ENCODE data around the gene NRBF2. TPM values are rescaled to one million over a fixed set of nuclear protein-coding genes. Genes with fewer than 3 reads are reported as not detected.

Gene NRBF2
- total and polyA plus RNA-seq, 2 of the 4 experiments (the other 2 are of a cell fraction) = 19.9 to 20.6 TPM

DNA sequence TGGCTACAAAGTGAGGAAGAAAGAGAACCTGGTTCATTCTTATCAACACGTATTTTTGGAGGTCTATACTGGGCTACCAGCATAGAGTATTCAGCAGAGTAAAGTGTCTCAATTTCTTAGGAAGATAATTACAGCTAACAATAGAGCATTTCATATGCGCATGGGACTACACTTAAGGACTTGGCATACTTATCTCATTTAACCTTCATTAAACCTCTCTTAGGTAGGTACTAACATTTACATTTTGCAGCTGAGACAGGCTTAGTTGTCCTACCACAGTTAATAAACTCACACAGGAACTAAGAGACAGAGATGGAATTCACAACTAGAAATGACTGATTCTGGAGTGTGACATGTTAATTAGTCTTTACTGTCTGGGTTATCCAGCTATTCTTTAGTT is 66.6 kb downstream of the NRBF2 start:
- peaks cover 2 to 36% of the 10 kb centered on the region in 2 experiments; a peak in 3 of 4 replicates for H3K79me1 ChIP-seq (ENCODE audit: low read depth in 1 of 2, low read length in 2 of 2)
- 0 out of 2 replicates have a peak overlapping the region, but pooled peaks have one; percentile 29 for H3K23ac ChIP-seq (ENCODE audit: low read depth, low read length)
- no CpG with 5 or more reads among the region's 2 CpGs for WGBS, 2 experiments (ENCODE audit: extremely low coverage in 2 of 2, insufficient read length in 1 of 2)
- H2BK120ac ChIP-seq (ENCODE audit: low read depth, low read length) = no peak overlapping the region
- H3K9me3 ChIP-seq (ENCODE audit: control insufficient read depth, insufficient read depth, low read length) = no peaks in the 10 kb centered on the region
- no peak overlapping the region for H4K91ac ChIP-seq (ENCODE audit: insufficient read depth, low read depth, low read length)
- H3K56ac ChIP-seq (ENCODE audit: extremely low read depth, insufficient read depth, low read length) = no peak overlapping the region
- intact Hi-C loops (cut with micrococcal nuclease) = no loop called here
- no peak overlapping the region for H3K4ac ChIP-seq (ENCODE audit: low read depth, low read length)
- BruUV-seq (replicated peaks) = no TSS peak
- in situ Hi-C loops (cut with MboI; ENCODE audit: low sequenced_read_pairs) = no loop called here
- H4K20me1 ChIP-seq (ENCODE audit: insufficient read depth, low read length) = no peaks in the 10 kb centered on the region; the same call in 1 of the 2 replicates
- H4K8ac ChIP-seq (ENCODE audit: low read depth in 2 of 2, low read length in 2 of 2) = no peak overlapping the region
- H3K18ac ChIP-seq (ENCODE audit: low read depth, low read length) = no peak overlapping the region
- no peak overlapping the region for H3K4me3 ChIP-seq (ENCODE audit: insufficient read depth, low read depth, low read length)
- no peak overlapping the region for H2BK20ac ChIP-seq (ENCODE audit: low read depth, low read length)
- no peak overlapping the region for H4K5ac ChIP-seq (ENCODE audit: low read depth, low read length)
- H3K14ac ChIP-seq (replicated peaks; ENCODE audit: low read depth, low read length) = no peak overlapping the region
- DNase-seq (no peak), ATAC-seq (ENCODE audit: low read depth) (no peak)
- dilution Hi-C loops (cut with HindIII; ENCODE audit: low sequenced_read_pairs, unreplicated experiment) = no loop called here
- no peak overlapping the region for H3K4me2 ChIP-seq (ENCODE audit: low read depth, low read length)
- H3K9ac ChIP-seq (ENCODE audit: low read depth, low read length) = no peak overlapping the region
- CTCF ChIA-PET = no interaction called here
- no peak for TF ChIP-seq NFE2L2 (IDR thresholded peaks at IDR 0.05; ENCODE audit: low read depth, low read length)
- TF ChIP-seq MAFK (IDR thresholded peaks at IDR 0.05; ENCODE audit: low read depth, low read length) = no peak
- no peak for TF ChIP-seq RAD21 (IDR thresholded peaks at IDR 0.05; ENCODE audit: low read length)
- TF ChIP-seq RCOR1 (IDR thresholded peaks at IDR 0.05; ENCODE audit: insufficient replicate concordance, low read length) = no peak
- TF ChIP-seq, protein P1, sequence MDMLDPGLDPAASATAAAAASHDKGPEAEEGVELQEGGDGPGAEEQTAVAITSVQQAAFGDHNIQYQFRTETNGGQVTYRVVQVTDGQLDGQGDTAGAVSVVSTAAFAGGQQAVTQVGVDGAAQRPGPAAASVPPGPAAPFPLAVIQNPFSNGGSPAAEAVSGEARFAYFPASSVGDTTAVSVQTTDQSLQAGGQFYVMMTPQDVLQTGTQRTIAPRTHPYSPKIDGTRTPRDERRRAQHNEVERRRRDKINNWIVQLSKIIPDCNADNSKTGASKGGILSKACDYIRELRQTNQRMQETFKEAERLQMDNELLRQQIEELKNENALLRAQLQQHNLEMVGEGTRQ (IDR thresholded peaks at IDR 0.05; ENCODE audit: low read depth, low read length) = no peak
- TF ChIP-seq MAZ (IDR thresholded peaks at IDR 0.05; ENCODE audit: borderline replicate concordance, low read depth, low read length) = no peak
- no peak for TF ChIP-seq CEBPB (IDR thresholded peaks at IDR 0.05; ENCODE audit: low read depth, low read length)
- TF ChIP-seq, protein P2, sequence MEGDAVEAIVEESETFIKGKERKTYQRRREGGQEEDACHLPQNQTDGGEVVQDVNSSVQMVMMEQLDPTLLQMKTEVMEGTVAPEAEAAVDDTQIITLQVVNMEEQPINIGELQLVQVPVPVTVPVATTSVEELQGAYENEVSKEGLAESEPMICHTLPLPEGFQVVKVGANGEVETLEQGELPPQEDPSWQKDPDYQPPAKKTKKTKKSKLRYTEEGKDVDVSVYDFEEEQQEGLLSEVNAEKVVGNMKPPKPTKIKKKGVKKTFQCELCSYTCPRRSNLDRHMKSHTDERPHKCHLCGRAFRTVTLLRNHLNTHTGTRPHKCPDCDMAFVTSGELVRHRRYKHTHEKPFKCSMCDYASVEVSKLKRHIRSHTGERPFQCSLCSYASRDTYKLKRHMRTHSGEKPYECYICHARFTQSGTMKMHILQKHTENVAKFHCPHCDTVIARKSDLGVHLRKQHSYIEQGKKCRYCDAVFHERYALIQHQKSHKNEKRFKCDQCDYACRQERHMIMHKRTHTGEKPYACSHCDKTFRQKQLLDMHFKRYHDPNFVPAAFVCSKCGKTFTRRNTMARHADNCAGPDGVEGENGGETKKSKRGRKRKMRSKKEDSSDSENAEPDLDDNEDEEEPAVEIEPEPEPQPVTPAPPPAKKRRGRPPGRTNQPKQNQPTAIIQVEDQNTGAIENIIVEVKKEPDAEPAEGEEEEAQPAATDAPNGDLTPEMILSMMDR (conservative IDR thresholded peaks at IDR 0.05; ENCODE audit: low read depth, low read length) = no peak
- TF ChIP-seq CHD1 (IDR thresholded peaks at IDR 0.05; ENCODE audit: low read depth, low read length) = no peak
- no peak for TF ChIP-seq FOS (IDR thresholded peaks at IDR 0.05; ENCODE audit: low read depth, low read length)
- no peak for TF ChIP-seq BHLHE40 (IDR thresholded peaks at IDR 0.05; ENCODE audit: low read depth, low read length)
- no peak for TF ChIP-seq MXI1 (IDR thresholded peaks at IDR 0.05; ENCODE audit: borderline replicate concordance, low read depth, low read length)
- TF ChIP-seq SMC3 (IDR thresholded peaks at IDR 0.05; ENCODE audit: low read depth, low read length) = no peak
- TF ChIP-seq, protein P3, sequence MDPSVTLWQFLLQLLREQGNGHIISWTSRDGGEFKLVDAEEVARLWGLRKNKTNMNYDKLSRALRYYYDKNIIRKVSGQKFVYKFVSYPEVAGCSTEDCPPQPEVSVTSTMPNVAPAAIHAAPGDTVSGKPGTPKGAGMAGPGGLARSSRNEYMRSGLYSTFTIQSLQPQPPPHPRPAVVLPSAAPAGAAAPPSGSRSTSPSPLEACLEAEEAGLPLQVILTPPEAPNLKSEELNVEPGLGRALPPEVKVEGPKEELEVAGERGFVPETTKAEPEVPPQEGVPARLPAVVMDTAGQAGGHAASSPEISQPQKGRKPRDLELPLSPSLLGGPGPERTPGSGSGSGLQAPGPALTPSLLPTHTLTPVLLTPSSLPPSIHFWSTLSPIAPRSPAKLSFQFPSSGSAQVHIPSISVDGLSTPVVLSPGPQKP (IDR thresholded peaks at IDR 0.05; ENCODE audit: borderline replicate concordance, low read depth, low read length) = no peak
- no peak for TF ChIP-seq POLR2A (IDR thresholded peaks at IDR 0.05; ENCODE audit: low read depth, low read length)
- no peak for TF ChIP-seq RFX5 (IDR thresholded peaks at IDR 0.05; ENCODE audit: low read depth, low read length)
- no peak overlapping the region for H2AK5ac ChIP-seq (ENCODE audit: low read depth, low read length)
- peaks cover 8% of the 10 kb centered on the region for H3K36me3 ChIP-seq (ENCODE audit: control insufficient read depth, insufficient read depth, low read length)
- H2BK15ac ChIP-seq (ENCODE audit: low read depth, low read length) = no peak overlapping the region
- no peak overlapping the region for H2BK5ac ChIP-seq (ENCODE audit: low read depth, low read length, poor library complexity, severe bottlenecking)
- 0 out of 2 replicates have a peak, but pooled peaks cover 4% of the 10 kb centered on the region for H3K9me1 ChIP-seq (ENCODE audit: insufficient read depth, low read length)
- H3K27me3 ChIP-seq (ENCODE audit: control insufficient read depth, insufficient read depth, low read length) = no peaks in the 10 kb centered on the region
- POLR2A ChIA-PET (ENCODE audit: unreplicated experiment) = no interaction called here
- H2AK9ac ChIP-seq (replicated peaks; ENCODE audit: low read depth, low read length, poor library complexity) = no peak overlapping the region
- no peak overlapping the region for H3K27ac ChIP-seq (ENCODE audit: insufficient read depth, low read length)
- no peak overlapping the region for H2AFZ ChIP-seq (replicated peaks; ENCODE audit: low read length, poor library complexity)
- H3K4me1 ChIP-seq (ENCODE audit: control insufficient read depth, insufficient read depth, low read length) = peaks cover 8% of the 10 kb centered on the region

Data from IMR-90 (cell line).